T-helper 9 cell (primary cell): ENCODE measurements around the gene PBRM1.

Experiments used
- DNase-seq: peaks from one replicate; pipeline ENCODE4 v3.0.0-alpha.2; 2020

Gene PBRM1

DNA sequence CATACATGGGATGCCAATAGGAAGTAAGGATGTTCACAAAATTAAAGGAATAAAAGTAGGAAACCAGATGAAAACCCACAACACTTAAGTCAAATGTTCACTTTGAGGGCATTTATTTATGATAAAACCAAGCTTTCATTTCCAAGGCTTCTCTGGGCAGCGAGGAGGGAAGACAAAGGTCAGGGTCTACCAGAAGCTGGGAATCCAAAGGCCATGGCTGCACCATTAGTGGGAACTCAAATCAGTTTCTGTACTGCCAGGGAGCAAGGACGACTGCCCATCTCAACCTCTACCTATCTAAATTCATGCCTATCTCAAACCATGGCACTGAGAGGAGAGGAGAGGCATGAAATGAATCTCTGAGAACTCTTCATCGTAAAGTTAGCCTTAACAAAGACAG lies 22.6 kb downstream of the PBRM1 start:
- no peak for DNase-seq

DNA sequence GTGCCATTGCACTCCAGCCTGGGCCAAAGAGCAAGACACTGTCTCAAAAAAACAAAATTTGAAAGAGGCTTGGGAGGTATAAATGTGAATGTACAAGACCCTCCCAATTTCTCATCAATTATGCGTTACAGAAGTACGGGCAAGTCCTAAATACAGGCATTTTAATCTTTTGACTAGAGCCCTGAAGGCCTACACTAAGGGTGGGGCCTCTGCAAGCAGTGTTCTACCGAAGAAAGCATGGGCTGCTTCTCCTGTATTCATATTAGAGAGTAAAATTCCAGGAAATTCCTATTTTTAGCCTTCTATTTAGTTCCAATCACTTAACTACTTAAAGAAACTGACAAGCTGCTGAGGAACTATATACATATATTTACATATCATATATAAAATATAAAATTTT lies 25.7 kb downstream of the PBRM1 start:
- no peak for DNase-seq

DNA sequence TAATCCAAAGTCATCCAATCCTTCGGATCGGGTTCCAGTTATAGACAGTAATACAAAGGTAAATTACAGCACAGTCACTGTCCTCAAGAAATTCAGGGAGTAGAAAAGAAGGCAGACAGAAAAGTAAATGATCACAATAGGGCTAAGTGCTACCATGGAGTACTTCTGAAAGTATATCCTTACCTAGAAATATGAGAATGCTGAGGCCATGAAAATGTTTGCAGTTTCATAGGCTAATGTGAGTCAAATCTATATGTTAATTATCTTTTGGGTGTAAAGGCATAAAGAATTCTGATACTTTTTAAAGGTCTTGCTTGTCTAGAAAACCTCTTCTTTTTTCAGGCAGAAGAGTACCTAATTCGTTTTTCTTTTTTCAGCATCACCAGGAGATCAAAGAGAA lies 29.8 kb downstream of the PBRM1 start:
- no peak for DNase-seq

DNA sequence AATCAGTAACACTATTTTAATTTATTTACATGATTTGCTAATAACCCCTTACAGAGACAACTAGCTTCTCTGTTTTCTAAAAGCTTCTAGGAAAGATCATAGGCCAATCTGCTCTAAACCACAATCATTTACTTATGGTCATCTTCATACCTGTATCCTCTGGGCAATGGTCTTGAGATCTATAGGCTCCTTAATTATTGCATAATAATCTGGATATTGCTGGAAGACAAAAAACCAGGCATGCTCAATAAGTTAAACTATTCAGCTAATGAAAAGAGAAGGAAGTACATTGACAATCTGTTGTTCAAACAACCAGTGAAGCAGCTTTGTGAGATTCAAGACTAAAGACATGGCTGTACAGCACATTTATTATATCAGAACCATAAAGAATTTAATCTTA lies 34.1 kb downstream of the PBRM1 start:
- no peak for DNase-seq

DNA sequence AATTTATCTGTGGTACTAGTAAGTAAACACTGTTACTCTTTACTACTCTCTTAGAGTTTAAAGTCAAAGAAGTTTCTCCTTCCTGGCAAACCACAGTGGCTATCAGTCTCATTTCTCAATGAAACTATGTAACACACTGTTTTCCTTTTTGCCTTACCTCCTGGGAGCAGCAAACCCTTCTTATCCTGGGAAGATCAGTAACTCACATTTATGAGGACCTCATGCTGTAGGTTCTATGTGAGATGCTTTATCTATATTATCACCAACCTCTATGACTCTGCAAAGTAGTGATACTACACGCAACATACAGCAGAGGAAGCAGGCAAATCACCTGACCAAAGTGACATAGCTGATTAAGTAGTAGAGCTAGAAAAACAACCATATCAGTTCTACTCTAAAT lies 35.3 kb downstream of the PBRM1 start:
- DNase-seq = no peak

DNA sequence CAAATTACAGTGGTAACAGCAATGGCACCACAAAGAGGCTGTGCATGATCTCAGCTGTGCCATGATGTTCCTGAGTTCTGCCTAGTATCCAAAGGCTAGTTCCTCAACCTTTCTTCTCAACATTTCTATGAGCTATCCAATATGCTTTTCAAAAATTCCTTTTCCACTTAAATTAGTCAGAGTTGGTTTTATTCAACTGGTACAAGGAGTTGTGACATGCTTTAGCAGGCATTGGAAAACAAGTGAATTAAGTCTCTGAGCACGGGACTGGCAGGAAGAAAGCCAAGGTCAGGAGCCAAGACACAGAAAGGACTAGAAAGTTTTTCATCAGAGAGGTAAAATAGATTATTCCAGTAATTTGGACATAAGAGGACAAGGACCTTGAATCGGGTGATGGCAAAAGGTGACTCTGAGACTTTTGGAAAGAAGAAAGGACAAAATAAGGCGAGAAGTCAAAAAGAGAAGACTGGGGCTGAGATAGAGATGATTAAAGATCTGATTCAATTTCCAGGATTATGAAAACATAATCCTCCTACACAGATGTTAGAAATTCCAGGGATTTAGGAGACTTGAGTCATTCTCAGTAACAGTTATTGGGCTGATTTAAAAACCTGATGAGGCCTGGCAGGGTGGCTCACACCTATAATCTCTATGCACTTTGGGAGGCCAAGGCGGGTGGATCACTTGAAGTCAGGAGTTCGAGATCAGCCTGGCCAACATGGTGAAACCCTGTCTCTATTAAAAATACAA lies 36.1 kb downstream of the PBRM1 start:
- no peak for DNase-seq

DNA sequence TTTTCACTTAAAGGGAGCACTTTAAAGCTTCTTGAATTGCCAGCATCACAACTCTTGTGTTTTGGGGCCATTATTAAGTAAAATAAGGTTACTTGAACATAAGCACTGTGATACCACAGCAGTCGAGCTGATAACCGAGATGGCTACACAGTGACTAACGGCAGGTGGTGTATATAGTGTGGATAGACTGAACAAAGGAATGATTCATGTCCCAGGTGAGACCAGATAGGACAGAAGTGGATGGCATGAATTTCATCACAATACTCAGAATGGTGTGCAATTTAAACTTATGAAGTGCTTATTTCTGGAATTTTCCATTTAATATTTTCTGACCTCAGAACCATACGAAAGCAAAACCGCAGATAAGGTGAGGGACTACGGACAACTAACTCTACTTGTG lies 40.2 kb downstream of the PBRM1 start:
- no peak for DNase-seq

DNA sequence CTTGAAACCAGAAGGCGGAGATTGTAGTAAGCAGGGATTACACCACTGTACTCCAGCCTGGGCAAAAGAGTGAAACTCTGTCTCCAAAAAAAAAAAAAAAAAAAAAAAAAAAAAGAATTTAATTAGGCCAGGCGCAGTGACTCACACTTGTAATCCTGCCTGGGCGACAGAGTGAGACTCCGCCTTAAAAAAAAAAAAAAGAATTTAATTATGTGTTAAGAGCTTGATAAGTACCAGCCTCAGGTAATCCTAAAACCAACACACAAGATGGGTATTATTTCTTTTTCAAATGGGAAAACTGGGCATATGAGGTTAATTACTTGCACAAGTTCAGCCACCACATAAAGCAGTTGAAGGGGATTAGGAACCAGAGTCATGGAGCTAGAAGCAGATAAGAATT lies 49.0 kb downstream of the PBRM1 start:
- no peak for DNase-seq

DNA sequence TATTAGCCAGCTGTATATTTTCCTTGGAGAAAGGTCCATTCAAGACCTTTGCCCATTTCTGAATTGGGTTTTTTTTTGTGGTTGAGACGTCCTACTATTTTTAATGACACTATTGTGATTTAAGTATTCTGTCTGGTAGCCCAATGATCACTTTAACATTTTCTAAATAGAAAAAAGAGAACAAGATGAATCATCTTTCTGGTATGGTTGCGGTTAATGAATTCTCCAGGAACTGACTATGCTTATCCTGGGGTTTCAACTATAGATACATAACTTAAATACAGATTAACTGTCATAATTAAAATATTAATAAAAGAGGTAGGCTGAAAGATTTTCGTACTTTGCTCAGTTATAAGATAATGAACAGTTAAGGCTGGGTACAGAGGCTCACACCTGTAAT lies 51.9 kb downstream of the PBRM1 start:
- no peak for DNase-seq

DNA sequence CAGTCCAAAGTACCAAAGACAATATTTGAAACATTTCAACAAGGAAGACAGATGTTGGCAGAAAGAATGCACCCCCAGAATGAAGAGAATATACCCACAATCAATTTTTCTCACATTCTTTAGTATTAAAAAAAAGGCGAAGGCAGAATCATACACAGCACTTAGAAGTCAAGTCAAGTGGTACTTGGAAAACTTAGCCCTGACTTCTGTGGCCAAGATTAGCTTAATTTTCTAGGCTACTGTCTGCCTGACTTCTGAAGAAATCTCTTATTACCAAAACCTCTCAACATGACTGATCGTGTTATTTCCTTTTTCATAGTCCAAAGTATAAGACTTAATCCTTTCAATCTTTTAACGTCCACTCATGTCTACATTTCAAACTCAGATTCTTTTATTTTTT lies 60.7 kb downstream of the PBRM1 start:
- DNase-seq = no peak

DNA sequence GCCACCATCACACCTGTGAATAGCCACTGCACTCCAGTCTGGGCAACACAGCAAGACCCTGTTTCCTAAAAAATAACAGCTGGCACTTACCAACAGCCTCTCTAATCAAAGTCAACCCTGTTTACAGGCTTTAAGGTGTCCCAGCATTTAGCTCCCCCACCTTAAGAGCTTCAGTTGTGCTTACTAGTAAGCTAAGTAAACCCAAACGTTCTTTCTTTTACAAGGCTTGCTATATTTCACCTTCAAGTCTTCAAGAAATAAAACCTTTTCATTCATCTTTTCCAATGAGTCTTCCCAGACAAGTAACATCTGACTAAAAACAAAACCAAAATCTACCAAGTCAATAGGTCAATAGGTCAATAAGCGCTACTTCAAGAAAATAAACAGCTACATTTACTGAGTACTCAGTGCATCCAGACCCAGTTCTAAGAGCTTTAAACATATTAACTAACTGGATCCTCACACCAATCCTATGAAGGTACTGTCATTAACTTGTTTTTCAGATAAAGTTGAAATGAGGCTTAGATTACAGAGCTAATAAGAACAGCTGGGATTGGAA lies 62.4 kb downstream of the PBRM1 start:
- DNase-seq = no peak

DNA sequence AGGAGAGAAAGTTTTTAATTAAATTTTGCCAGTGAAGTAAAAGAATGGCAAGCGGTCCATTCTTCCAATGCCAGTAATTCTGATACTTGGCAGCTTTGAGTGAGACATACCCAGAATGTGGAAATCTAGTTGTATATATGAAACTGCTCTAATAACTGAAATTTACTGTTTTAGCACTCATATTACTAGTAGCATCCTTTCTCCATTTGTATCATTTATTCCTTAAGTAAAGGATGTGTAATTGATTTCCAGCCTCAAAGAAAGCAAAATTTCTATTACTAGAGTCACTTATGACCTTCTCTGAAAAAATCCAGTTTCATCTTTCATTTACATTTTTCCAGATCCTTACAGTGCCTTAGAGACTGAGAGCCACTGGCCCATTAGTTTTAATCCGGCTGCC lies 65.1 kb downstream of the PBRM1 start:
- DNase-seq = no peak

DNA sequence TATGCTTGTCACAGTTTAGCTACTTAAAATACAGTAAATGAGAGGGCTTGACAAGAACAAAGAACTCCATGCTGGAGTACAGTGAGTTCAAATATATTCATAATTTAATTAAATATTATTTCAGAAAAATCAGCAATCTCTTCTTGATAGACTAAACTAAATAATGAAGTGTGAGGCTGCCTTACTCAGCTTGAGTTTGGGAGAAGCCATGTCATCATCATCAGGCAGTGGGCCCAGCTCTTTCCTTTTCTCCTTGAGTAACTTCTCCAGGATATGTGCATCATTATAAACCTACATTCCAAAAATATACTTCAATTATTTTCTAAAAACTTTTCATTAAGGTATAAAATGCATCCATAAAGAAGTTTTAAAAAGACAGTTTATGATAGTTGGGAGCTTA lies 70.5 kb downstream of the PBRM1 start:
- no peak for DNase-seq

DNA sequence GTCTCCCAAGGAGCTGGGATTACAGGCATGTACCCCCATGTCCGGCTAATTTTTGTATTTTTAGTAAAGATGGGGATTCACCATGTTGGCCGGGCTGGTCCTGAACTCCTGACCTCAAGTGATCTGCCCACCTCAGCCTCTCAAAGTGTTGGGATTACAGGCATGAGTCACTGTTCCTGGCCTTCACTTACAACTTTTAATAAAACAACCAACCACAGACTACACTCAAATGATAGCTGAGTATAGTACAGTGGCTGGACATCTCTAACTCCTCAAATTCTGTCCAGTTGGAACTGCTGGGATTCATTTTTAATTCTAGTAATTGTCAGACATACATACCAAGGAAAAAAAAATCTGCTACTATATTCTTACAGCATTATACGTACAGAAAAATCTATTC lies 71.0 kb downstream of the PBRM1 start:
- no peak for DNase-seq

DNA sequence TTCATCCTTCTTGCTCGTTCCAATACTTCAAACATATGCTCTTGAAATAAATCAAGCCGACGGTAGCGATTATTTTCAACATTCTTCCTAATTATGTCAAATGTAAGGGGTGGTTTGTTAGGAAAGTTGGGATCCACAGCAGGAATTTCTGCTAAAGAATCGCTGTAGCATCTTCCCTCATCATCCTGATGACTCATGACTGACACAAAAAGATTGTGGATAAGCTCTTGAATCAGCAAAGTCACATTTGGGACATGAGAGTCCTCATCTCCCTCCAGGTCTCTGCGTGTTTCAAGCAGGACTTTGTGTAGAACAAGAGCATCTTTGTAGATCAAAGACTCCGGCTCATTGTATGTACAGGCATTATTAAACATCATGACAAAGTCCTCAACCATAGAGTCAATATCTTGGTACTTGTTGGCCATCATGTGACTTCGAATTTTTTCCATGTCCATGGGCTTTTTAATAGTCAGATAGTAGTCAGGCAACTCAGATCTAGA lies 76.3 kb downstream of the PBRM1 start:
- DNase-seq = no peak

DNA sequence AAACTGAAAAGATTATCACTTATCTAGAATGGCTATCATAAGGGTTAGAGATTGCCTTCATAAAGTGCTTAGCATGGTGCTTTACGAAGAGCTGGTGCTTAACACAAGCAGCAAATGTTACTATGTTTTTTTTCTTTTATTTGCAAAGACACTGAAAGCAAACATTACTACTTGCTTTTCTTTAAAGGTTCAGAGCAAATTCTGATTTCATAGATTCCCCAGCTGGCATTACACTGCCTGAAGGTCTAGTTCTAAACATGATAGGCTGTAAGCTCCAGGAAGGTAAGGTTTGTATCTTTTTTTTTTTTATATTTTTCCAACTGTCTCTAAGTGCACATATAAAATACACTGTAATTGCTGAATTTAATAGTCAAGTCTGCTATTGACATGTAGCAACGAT lies 77.4 kb downstream of the PBRM1 start:
- DNase-seq = no peak

DNA sequence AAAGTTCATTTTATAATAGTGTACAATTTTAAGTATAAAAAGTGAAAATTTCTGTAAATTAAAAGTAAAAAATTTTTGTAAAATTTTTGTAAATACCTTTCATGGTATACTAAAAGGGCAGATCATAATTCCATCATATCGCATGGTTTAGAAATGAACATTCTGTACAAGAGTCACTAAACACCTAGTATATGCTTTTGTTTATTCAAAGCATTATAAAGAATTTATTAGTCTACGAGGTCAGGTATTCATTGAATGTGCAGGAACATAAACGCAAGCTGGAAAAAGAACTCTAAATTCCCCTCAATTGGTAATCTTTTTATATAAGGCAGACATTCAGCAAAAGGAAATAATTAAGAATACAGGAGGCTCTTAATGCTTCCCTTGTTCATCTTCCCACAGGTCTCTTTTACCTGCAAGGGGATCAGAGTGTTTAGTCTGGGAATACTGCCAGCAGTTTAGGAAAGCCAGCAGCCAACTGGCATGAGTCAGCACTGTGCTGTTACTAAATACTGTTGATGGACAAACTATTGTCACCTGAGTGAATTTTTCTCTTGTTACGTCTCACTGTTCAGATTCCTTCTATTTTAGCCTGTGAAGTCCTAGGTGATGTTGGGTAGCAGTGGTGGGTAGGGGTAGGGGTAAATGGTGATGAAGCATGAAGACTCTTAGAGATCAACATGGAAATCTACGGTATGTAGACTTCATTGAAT lies 79.2 kb downstream of the PBRM1 start:
- DNase-seq = no peak

DNA sequence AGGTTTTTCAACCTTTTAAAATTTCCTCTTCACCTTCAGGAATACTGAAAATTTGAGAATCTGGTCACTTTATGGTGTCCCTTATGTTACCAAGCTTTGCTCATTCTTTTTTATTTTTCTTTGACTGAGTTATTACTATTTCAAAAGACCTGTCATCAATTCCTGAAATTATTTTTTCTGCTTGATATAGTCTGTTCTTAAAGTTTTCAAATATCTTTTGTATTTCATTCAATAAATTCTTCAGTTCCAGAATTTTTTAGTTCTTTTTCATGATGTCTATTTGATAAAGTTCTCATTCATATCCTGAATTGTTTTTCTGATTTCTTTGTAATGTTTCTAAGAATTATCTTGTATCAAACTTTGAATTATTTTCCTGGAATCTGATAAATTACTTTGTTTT lies 85.5 kb downstream of the PBRM1 start:
- no peak for DNase-seq

DNA sequence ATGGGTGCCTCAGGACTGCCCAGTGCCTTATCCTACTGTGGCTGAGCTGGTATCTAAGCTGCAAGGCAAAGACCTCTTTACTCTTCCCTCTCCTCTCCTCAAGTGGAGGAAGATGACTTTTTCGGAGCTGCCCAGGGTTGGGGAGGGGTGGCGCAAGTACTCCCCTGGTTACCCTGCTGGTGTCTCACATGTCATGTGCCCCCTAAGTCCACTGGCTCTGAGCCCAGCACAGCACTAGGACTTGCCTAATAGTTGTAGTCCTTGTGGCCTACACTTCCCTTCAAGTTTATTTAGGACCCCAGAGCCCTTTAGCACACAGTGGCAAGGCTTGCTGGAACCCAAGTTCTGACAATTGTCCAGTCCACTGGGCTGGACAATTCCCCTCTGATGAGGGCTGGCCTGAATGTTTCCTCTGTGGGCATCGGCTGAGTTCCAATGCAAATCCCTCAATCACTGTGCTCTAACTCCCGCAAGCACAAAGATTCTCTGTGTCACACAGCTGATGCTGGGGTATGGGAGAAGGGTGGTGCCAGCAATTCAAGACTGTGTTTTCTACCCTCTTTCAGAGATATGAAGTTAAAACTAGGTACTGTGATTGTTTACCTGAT lies 89.0 kb downstream of the PBRM1 start:
- DNase-seq = no peak

DNA sequence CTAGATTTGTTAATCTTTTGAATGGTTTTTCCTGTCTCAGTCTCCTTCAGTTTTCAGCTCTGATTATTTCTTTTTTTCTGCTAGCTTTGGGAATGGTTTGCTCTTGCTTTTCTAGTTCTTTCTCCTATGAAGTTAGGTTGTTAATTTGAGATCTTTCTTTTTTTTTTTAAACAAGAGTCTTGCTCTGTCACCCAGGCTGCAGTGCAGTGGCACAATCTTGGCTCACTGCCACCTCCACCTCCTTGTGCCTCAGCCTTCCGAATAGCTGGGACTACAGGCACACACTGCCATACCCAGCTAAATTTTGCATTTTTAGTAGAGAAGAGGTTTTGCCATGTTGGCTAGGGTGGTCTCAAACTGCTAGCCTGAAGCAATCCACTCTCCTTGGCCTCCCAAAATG lies 92.6 kb downstream of the PBRM1 start:
- no peak for DNase-seq

DNA sequence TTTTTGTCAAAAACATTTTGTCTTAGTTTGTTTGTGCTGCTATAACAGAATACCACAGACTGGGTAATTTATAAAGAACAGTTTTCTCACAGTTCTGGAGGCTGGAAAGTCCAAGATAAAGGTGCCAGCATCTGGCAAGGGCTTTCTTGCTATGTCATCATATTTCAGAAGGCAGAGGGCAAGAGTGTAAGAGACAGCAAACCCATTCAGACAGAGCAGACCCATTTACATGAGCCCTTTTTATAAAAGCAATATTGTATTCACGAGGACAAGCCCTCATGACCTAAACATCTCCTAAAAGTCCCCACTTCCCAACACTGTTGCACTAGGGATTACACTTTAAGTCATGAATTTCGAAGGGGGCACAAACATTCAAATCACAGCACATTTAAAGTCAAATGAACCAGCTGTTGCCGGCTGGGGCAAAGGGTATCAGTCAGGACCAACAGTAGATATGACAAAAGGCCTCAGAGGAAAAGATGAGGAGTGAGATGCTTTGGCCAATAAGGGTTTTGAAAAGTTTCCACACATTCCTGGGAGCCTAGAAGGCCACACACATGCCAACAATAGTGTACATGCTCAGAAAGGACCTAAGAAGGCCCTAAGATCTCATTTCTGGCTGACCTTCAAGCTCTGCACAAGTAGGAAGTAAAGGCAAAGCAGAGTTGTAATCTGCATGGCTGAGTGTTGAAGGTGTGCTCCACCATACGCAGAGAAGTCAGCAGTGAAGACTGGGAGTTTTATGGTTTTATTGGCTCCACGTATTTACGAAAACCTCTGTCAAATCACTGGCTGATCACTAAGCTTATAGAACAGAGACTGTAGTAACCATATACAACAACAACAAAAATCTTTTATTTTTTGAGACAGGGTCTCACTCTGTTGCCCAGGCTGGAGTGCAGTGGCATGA lies 111.4 kb downstream of the PBRM1 start:
- no peak for DNase-seq

DNA sequence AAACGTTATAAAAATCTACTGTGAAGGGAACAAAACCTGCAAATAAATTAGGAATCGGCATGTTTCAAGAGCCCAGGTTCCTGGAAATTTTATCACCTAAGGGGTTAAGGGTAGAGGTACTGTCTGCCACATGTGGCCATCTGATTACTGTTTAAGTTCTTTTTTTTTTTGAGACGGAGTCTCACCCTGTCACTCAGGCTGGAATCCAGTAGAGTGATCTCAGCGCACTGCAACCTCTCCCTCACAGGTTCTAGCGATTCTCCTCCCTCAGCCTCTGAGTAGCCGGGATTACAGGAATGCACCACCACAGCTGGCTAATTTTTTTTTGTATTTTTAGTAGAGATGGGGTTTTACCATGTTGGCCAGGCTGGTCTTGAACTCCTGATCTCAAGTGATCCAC lies 113.5 kb downstream of the PBRM1 start:
- no peak for DNase-seq

DNA sequence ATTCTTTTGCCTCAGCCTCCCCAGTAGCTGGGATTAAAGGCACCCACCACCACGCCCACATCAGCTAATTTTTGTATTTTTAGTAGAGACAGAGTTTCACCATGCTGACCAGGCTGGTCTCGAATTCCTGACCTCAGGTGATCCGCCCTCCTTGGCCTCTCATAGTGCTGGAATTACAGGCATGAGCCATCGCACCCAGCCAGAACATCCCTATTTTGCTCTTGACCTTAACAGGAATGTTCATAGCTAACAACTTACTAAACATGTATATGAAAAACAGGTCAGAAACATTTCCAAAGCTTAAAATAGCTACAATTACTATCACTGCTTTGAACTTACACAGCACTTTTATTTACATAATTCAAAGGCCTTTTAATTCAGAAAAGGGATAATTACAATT lies 115.6 kb downstream of the PBRM1 start:
- no peak for DNase-seq
